Natural killer cell (primary cell): ENCODE data around the gene LAMP5. TPM values are rescaled to one million over a fixed set of nuclear protein-coding genes. Genes with fewer than 3 reads are reported as not detected.

Experiments
- ATAC-seq, 3 donors: fragments of 150-1000 bp in 2 of 3; fragments of 200-7000 bp in 1 of 3; cut with Tn5 transposase; 1 replicate in 1 of 3; 2 replicates in 2 of 3; pipeline ENCODE4 v1.10.0; 2021; ENCODE audit warnings: mild to moderate bottlenecking in 2 of 3, moderate library complexity in 2 of 3
- DNase-seq, 2 donors: peaks; one replicate each; pipeline versions ENCODE4 v3.0.0 to v3.0.0-alpha.2; 2013 to 2021; ENCODE audit warnings: mixed read lengths in 1 of 2
- H3K27ac ChIP-seq: one replicate; pipeline ENCODE4 v1.5.1; 2013; ENCODE audit warnings: mild to moderate bottlenecking, low read length
- H3K27me3 ChIP-seq: one replicate; pipeline ENCODE4 v1.6.1; 2013; ENCODE audit warnings: low read length; ENCODE audit not compliant: control insufficient read depth, insufficient read depth
- H3K36me3 ChIP-seq: one replicate; pipeline ENCODE4 v1.6.1; 2013; ENCODE audit warnings: low read length; ENCODE audit not compliant: control insufficient read depth, insufficient read depth
- H3K4me1 ChIP-seq: one replicate; pipeline ENCODE4 v1.6.1; 2013; ENCODE audit warnings: low read length; ENCODE audit not compliant: control insufficient read depth, insufficient read depth
- H3K4me3 ChIP-seq: one replicate; pipeline ENCODE4 v1.5.1; 2013; ENCODE audit warnings: low read length
- H3K9me3 ChIP-seq: one replicate; pipeline ENCODE4 v1.6.1; 2013; ENCODE audit warnings: low read length; ENCODE audit not compliant: control insufficient read depth, insufficient read depth
- H3K27ac Mint-ChIP-seq, 2 donors: one replicate each; pipeline ENCODE4 v1.8.0; 2022; ENCODE audit warnings: mild to moderate bottlenecking in 2 of 2, mixed read lengths in 2 of 2, moderate library complexity in 1 of 2
- H3K27me3 Mint-ChIP-seq, 2 donors: one replicate each; pipeline ENCODE4 v1.8.0; 2022; ENCODE audit warnings: low read depth in 2 of 2, mixed read lengths in 2 of 2
- H3K36me3 Mint-ChIP-seq: one replicate; pipeline ENCODE4 v1.8.0; 2022; ENCODE audit warnings: mixed read lengths
- H3K4me1 Mint-ChIP-seq, 2 donors: one replicate each; pipeline ENCODE4 v1.8.0; 2022; ENCODE audit warnings: mixed read lengths in 2 of 2
- H3K4me3 Mint-ChIP-seq: one replicate; pipeline ENCODE4 v1.8.0; 2022; ENCODE audit warnings: mild to moderate bottlenecking, moderate library complexity, mixed read lengths
- H3K9me3 Mint-ChIP-seq, 2 donors: one replicate each; pipeline ENCODE4 v1.8.0; 2022; ENCODE audit warnings: mixed read lengths in 2 of 2
- CTCF ChIP-seq: fragments of 200-600 bp; IDR thresholded peaks from one replicate; pipeline ENCODE4 v1.8.0; 2022; ENCODE audit warnings: antibody characterized with exemption
- WGBS: methylation state at CpG from one replicate; pipeline ENCODE4 v1.1.7; 2013; ENCODE audit warnings: missing lambda C conversion rate; ENCODE audit not compliant: insufficient coverage; 5-methylcytosine and 5-hydroxymethylcytosine counted together
- intact Hi-C: fragments of 100-400 bp; cut with micrococcal nuclease; formaldehyde crosslinking; loops from one replicate; pipeline ENCODE4 v1.14.2; 2022
- total RNA-seq, 4 donors: library from RNA; stranded (reverse); fragments of 120-200 nt in 1 of 4; gene quantifications; one replicate each; pipeline versions ENCODE4 v1.2.3 to v1.2.4, GENCODE V29; 2013 to 2022

LAMP5 gene
- total RNA-seq, 3 donors from 2014 or later (not counting 1 experiment from before 2014, with no cell fraction given): 0.23 TPM; not detected in 2

GRCh38 chr20:9523636-9524035 lies 9.2 kb downstream of the LAMP5 start:
- no peak overlapping the region for H3K4me3 ChIP-seq
- intact Hi-C loops: no loop called here

DNA sequence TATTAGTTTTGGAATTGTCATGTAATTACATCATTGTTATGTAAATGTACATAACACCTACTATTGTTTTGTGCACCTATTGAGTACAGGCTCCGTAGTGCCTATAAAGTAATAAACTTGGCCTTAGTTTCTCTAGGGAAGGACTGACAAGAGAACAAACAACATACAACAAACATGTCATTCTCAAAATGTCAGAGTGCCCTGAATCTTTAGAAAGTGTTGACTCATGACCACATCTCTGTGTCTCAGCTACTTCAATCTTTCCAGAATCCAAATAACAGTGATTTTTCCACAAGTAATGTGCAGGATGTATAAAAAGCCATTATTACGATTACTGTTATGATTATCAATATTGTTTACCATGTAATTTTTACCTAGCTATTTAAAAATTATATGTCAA lies 17.2 kb downstream of the LAMP5 start:
- no peak for TF ChIP-seq CTCF
- ATAC-seq: no peak
- peaks cover 0 to under 1% of the 10 kb centered on the region in 2 donors for H3K9me3 Mint-ChIP-seq

More at GRCh38 chr20:9523636-9524035, 9.2 kb downstream of the LAMP5 start:
- TF ChIP-seq CTCF: no peak
- no peaks in the 10 kb centered on the region for H3K36me3 Mint-ChIP-seq
- Histone ChIP-seq H3K27ac (no peak overlapping the region), H3K27me3 (no peaks in the 10 kb centered on the region), H3K4me1 (no peaks in the 10 kb centered on the region), H3K36me3 (no peaks in the 10 kb centered on the region), H3K9me3 (no peaks in the 10 kb centered on the region)
- H3K9me3 Mint-ChIP-seq: no peaks in the 10 kb centered on the region
- WGBS: 85% methylated on average over 2 of the region's 3 CpGs
- ATAC-seq (no peak), DNase-seq (no peak)
- H3K27me3 Mint-ChIP-seq: peaks cover 3 to 4% of the 10 kb centered on the region in 2 donors
- no peaks in the 10 kb centered on the region for H3K4me1 Mint-ChIP-seq
- no peak overlapping the region for H3K27ac Mint-ChIP-seq
- no peak overlapping the region for H3K4me3 Mint-ChIP-seq

GRCh38 chr20:9532069-9532838 lies 17.9 kb downstream of the LAMP5 start:
- Mint-ChIP-seq H3K4me3 (no peak overlapping the region), H3K4me1 (no peaks in the 10 kb centered on the region), H3K27me3 (peaks cover 0 to 2% of the 10 kb centered on the region in 2 donors), H3K27ac (no peak overlapping the region), H3K36me3 (no peaks in the 10 kb centered on the region), H3K9me3 (peaks cover 0 to 2% of the 10 kb centered on the region in 2 donors)
- no peaks in the 10 kb centered on the region for H3K36me3 ChIP-seq
- no peaks in the 10 kb centered on the region for H3K9me3 ChIP-seq
- no peaks in the 10 kb centered on the region for H3K27me3 ChIP-seq
- no peak overlapping the region for H3K27ac ChIP-seq
- TF ChIP-seq CTCF: no peak
- H3K4me3 ChIP-seq: no peak overlapping the region
- H3K4me1 ChIP-seq: no peaks in the 10 kb centered on the region
- ATAC-seq (no peak), DNase-seq (no peak)
- 58% methylated on average over 4 of the region's 4 CpGs for WGBS
- intact Hi-C loops: no loop called here

More for the DNA sequence above, 17.2 kb downstream of the LAMP5 start:
- Mint-ChIP-seq H3K27ac (no peak overlapping the region), H3K27me3 (peaks cover 0 to 2% of the 10 kb centered on the region in 2 donors), H3K4me1 (no peaks in the 10 kb centered on the region), H3K36me3 (no peaks in the 10 kb centered on the region), H3K4me3 (no peak overlapping the region)
- Histone ChIP-seq H3K36me3 (no peaks in the 10 kb centered on the region), H3K4me1 (no peaks in the 10 kb centered on the region), H3K27ac (no peak overlapping the region), H3K27me3 (no peaks in the 10 kb centered on the region), H3K4me3 (no peak overlapping the region), H3K9me3 (no peaks in the 10 kb centered on the region)
- intact Hi-C loops: no loop called here
- no peak for DNase-seq
- WGBS: 67% methylated on average over 1 of the region's 2 CpGs
